ENCODE data around the gene AKT1. TPM values are rescaled to one million over a fixed set of nuclear protein-coding genes. Genes with fewer than 3 reads are reported as not detected.

The AKT1 gene
- total RNA-seq, 4 donors from 2014 or later: 134 to 283 (median 143) TPM

DNA sequence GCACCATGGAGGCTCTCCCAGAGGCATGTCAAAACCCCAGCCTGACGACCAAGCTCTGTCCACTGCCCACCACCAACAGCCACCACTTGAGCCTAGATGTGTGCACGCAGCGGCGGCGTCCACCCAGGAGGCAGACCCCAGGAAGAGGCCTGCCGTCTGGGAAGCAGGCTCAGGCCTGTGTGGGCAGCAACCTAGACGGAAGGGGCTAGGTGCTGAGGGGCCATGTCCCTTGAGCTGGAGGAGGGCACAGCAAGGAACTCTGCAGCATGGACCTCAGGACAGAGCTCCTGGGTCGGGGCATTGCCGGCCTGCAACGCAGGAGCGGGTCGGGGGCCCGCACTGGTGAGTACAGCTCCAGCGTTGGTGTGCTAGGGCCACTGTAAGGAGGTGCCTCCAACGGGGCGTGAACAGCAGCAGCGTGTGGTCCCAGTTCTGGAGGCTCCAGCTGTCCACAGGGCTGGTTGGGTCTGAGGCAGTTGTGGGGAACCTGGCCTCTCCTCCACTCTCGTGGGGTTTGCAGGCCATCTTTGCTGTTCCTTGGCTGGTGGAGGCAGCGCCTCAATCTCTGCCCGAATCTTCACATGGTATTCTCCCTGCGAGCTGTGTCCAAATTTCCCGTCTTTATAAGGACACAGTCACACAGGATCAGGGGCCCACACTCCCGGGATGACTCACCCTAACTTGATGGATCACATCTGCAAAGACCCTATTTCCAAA lies 25.8 kb upstream of the AKT1 start:
- no peak overlapping the region for H3K4me3 ChIP-seq
- no peak for ATAC-seq
- H3K27ac ChIP-seq: no peak overlapping the region
- peaks cover 0 to 31% (median 13%) of the 10 kb centered on the region in 3 donors for H3K4me1 ChIP-seq
- peaks cover 0 to 5% of the 10 kb centered on the region in 2 donors for H3K36me3 ChIP-seq
- no peaks in the 10 kb centered on the region for H3K27me3 ChIP-seq
- WGBS, 2 donors (ENCODE audit: low coverage in 1 of 2): 37 to 62% methylated on average over 5 to 6 of the region's 23 CpGs
- TF ChIP-seq POLR2A (IDR thresholded peaks at IDR 0.05) (no peak), POLR2AphosphoS5 (IDR thresholded peaks at IDR 0.05) (no peak), EP300 (IDR thresholded peaks at IDR 0.05) (no peak)
- TF ChIP-seq, protein P1, sequence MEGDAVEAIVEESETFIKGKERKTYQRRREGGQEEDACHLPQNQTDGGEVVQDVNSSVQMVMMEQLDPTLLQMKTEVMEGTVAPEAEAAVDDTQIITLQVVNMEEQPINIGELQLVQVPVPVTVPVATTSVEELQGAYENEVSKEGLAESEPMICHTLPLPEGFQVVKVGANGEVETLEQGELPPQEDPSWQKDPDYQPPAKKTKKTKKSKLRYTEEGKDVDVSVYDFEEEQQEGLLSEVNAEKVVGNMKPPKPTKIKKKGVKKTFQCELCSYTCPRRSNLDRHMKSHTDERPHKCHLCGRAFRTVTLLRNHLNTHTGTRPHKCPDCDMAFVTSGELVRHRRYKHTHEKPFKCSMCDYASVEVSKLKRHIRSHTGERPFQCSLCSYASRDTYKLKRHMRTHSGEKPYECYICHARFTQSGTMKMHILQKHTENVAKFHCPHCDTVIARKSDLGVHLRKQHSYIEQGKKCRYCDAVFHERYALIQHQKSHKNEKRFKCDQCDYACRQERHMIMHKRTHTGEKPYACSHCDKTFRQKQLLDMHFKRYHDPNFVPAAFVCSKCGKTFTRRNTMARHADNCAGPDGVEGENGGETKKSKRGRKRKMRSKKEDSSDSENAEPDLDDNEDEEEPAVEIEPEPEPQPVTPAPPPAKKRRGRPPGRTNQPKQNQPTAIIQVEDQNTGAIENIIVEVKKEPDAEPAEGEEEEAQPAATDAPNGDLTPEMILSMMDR (IDR thresholded peaks at IDR 0.05): no peak
- H3K9me3 ChIP-seq: no peaks in the 10 kb centered on the region

DNA sequence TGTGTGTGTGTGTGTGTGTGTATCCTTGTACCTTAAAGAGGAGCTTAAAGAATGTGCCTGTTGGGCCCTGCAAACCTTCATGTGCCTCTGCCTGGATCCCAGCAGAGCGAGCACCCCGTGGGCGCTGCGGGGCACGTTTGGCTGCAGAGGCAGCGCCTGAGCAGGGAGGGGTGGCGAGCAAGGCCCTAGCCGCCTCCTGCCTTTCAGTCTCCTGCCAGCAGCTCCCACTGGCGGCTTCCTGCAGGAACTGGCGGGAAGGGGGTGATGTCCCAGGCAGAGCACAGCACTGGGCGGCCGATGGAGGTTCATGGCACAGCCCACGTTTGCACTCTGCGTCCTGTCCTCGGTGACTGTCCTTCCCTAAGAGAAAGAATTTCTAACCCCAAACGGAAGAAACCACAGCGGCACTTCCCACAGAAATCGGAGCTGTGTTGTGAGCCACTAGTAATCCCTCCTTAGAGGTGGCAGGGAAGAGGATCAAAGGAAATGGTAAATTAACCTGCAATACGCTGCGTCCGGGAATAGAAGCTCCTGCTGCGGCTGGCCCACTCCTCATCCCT lies 25.2 kb upstream of the AKT1 start:
- Histone ChIP-seq H3K9me3 (no peaks in the 10 kb centered on the region), H3K36me3 (peaks cover 0 to 5% of the 10 kb centered on the region in 2 donors), H3K4me3 (no peak overlapping the region), H3K4me1 (peaks cover 0 to 29% (median 9%) of the 10 kb centered on the region in 3 donors), H3K27ac (no peak overlapping the region), H3K27me3 (no peaks in the 10 kb centered on the region)
- 13% methylated on average over 3 of the region's 22 CpGs; no CpG with 5 or more reads in 1 of the 2 donors for WGBS, 2 donors (ENCODE audit: low coverage in 1 of 2)
- TF ChIP-seq POLR2AphosphoS5 (IDR thresholded peaks at IDR 0.05): peak; percentile 12
- no peak for TF ChIP-seq EP300 (IDR thresholded peaks at IDR 0.05)
- TF ChIP-seq POLR2A (IDR thresholded peaks at IDR 0.05): no peak
- TF ChIP-seq, protein P1 (IDR thresholded peaks at IDR 0.05): peak in 3 of 4 experiments; percentile 51 to 61 (median 51)
- ATAC-seq: peak; percentile 20

DNA sequence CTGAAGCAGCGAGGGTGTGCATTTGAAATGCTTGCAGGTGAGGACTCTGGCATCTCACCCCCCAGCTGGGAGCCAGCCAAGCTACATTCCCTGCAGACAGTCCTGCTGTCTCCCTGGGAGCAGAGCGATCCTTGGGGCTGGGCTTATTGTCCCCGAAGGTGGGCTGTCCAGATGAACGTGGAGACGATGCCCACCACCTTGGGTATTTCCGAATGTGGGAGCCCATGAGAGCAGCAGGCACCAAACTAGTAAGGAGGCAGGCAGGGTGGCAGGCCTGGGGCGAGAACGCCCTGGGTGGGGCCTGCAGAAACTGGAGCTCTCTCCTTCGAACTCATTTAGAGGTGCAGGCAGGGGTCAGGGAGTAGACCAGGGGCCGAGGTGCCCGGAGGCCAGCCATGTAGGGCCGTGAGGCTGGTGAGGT lies 23.8 kb upstream of the AKT1 start:
- no peak overlapping the region for H3K4me3 ChIP-seq
- WGBS, 2 donors (ENCODE audit: low coverage in 1 of 2): 84% methylated on average over 9 of the region's 12 CpGs; no CpG with 5 or more reads in 1 of the 2 donors
- no peaks in the 10 kb centered on the region for H3K27me3 ChIP-seq
- no peak for TF ChIP-seq EP300 (IDR thresholded peaks at IDR 0.05)
- TF ChIP-seq POLR2AphosphoS5 (IDR thresholded peaks at IDR 0.05): no peak
- TF ChIP-seq POLR2A (IDR thresholded peaks at IDR 0.05): no peak
- TF ChIP-seq, protein P1 (IDR thresholded peaks at IDR 0.05): no peak
- peaks cover 0 to 5% of the 10 kb centered on the region in 2 donors for H3K36me3 ChIP-seq
- peaks cover 0 to 36% (median 14%) of the 10 kb centered on the region in 3 donors for H3K4me1 ChIP-seq
- H3K27ac ChIP-seq: no peak overlapping the region
- ATAC-seq: no peak
- H3K9me3 ChIP-seq: no peaks in the 10 kb centered on the region

DNA sequence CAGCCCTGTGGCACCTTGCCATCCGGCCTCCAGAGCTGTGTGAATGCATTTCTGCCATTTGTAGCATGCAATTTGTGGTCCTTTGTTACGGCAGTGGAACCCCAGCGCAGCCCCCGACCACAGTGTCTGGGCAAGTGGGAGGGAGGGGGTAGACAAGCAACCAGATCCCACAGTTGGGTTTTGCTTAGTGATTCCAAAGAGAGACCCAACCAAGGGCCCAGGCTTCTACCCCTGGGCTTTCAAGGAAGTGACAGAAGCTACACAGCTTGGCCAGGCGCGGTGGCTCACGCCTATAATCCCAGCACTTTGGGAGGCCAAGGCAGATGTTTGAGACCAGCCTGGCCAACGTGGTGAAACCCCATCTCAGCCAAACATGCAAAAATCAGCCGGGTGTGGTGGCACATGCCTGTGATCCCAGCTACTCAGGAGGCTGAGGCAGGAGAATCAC lies 23.2 kb upstream of the AKT1 start:
- no peak for ATAC-seq
- peaks cover 0 to 5% of the 10 kb centered on the region in 2 donors for H3K36me3 ChIP-seq
- peaks cover 0 to 43% (median 18%) of the 10 kb centered on the region in 3 donors for H3K4me1 ChIP-seq
- 95% methylated on average over 4 of the region's 9 CpGs; no CpG with 5 or more reads in 1 of the 2 donors for WGBS, 2 donors (ENCODE audit: low coverage in 1 of 2)
- no peaks in the 10 kb centered on the region for H3K27me3 ChIP-seq
- H3K4me3 ChIP-seq: no peak overlapping the region
- TF ChIP-seq POLR2A (IDR thresholded peaks at IDR 0.05) (no peak), POLR2AphosphoS5 (IDR thresholded peaks at IDR 0.05) (no peak), EP300 (IDR thresholded peaks at IDR 0.05) (no peak)
- TF ChIP-seq, protein P1 (IDR thresholded peaks at IDR 0.05): no peak
- no peaks in the 10 kb centered on the region for H3K9me3 ChIP-seq
- no peak overlapping the region for H3K27ac ChIP-seq

Measured in gastroesophageal sphincter (tissue), 4 donors.